Measurements from ENCODE around the gene MPV17L.
"Not testable (repeated sequence)": the region's sequence is repeated elsewhere in the genome, so short reads cannot be mapped to it uniquely, and the experiment has no call there.

The MPV17L gene

GRCh38 chr16:15395631-15396508 lies at the start of gene MPV17L:
MPV17L (plus strand) TSS chr16:15395754; CDS start chr16:15395898, 144 bp downstream.
- DNase-seq, result peak in 47 of 56 donors; percentile 7 to 77 (median 41)

GRCh38 chr16:15348721-15349120 lies 46.8 kb upstream of the MPV17L start:
- not testable (repeated sequence) for DNase-seq

DNA sequence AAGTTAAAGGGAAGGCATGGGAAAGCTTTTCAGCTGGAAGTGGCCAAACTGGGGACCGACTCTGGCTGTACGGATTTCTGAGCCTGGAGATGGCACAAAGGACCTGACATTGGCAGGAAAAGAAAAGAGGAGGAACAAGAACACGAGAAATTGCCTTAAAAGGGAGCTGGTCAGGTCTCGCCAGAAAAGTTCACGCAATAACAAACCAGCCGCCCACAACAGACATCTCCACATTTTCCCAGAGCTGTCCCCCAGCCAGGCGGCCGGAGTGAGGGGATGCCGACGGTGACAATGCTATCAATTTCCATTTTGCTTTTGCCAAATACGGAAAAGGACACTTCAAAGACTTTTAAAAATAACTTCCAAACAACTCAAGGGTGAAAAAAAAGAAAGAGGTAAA lies 44.3 kb upstream of the MPV17L start:
- DNase-seq, result not testable (repeated sequence)

GRCh38 chr16:15351745-15352144 lies 43.8 kb upstream of the MPV17L start:
- not testable (repeated sequence) for DNase-seq

DNA sequence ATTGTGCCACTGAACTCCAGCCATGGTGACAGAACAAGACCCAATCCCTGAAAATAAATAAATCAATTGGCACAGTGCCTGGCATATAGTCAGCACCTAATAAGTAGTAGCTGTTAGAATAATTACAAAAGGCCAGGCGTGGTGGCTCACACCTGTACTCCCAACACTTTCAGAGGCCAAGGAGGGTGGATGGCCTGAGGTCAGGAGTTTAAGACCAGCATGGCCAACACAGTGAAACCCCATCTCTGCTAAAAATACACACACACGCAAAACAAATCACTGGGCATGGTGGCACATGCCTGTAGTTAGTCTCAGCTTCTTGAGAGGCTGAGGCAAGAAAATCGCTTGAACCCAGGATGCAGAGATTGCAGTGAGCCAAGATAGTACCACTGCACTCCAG lies 42.7 kb upstream of the MPV17L start:
- DNase-seq, result not testable (repeated sequence)

DNA sequence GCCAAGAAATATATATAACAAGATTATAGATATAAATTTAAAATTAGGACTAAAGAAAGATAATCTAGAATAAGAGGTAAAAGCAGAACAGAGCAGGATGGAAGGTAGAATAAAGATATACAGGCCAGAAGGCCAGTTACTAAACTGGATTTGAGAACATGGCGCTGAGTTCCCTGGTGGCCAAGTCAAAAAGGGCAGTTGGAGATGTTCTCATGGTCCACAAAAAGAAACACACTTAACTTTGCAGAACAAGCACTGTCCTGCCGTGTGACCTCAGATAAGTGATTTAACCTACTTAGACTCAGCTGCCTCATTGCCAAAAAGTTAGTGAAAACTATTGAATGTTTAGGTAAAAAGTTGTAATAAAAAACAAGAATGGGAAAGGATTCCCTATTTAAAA lies 40.7 kb upstream of the MPV17L start:
- DNase-seq, result not testable (repeated sequence)

DNA sequence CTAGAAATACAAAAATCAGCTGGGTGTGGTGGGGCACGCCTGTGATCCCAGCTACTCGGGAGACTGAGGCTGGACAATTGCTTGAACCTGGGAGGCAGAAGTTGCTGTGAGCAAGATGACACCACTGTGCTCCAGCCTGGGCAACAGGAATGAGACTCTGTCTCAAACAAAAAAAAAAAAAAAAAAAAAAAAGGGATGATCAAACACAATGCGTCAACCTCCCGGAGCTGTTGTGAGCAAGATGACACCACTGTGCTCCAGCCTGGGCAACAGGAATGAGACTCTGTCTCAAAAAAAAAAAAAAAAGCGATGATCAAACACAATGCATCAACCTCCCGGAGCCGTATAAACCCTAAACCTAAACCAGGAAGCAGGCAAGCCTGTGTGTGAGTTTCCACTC lies 38.1 kb upstream of the MPV17L start:
- DNase-seq, result not testable (repeated sequence)

DNA sequence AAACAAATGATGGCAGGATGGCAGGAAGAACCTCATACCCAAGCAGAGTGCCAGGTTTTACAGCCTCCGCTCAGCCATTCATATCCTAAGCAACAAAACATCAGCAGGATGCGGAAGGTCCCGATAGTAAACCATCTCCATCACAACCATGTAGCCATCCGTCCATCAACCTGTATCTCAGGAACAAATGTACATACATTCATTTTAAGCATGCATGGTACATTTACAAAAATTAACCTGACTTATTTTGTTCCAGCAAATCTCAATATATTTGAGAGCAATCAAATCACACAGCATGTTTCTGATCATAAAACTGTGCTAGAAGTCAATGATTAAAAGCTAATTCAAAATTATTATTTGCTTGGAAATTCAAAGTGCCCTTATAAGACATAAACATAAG lies 17.4 kb upstream of the MPV17L start, which contains the start of gene NPIPA5:
Gene NPIPA5, minus strand, starts transcription at position 101 of the 400 bp plus-strand sequence. Its CDS starts 0 bp downstream, at position 101.
- DNase-seq, result not testable (repeated sequence)

DNA sequence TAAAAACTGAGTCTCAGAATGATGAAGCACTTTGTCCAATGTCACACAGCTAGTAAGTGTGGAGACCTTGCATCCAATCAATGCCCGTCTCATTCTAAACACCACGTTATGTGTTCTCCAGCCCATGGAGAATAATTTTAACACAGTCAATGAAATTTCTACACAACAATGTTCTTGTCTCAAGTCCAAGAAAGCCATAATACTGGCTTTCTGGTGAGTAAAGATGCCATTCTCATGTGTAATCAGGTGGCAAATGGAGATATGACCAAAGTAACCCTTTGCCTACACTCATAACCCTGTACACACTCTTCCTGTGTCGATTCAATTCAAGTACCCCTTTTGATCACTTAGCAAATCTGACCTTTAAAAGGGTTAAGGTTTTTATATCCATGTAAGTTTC lies 12.7 kb upstream of the MPV17L start:
- DNase-seq, result not testable (repeated sequence)

- DNase-seq, result not testable (repeated sequence)
These were observed 7.5 kb upstream of the MPV17L start for GRCh38 chr16:15388060-15388459.

DNA sequence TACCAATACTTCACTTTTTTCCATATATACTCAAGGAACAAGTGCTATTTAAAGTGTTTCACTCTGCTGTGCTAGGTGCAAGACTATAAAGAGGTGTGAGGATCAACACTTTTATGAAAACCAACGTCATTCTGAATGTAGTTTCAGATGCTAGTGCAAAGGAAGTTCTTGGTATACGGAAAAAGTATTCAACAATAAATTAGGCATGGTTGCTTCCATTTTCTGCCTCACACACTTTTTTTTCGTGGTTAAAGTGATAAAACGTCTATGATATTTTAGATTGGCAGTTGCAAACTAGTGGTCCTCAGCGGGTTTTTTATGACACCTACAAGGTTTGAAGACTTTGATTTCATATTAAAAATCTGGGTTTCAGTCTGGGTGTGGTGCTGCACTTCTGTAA lies 5.6 kb upstream of the MPV17L start:
- not testable (repeated sequence) for DNase-seq

DNA sequence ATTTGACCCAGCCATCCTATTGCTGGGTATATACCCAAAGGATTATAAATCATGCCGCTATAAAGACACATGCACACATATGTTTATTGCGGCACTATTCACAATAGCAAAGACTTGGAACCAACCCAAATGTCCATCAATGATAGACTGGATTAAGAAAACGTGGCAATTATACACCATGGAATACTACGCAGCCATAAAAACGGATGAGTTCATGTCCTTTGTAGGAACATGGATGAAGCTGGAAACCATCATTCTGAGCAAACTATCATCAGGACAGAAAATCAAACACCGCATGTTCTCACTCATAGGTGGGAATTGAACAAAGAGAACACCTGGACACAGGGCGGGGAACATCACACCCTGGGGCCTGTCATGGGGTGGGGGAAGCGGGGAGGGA lies 2.5 kb upstream of the MPV17L start:
- DNase-seq, result not testable (repeated sequence)

GRCh38 chr16:15396509-15396829 lies 915 bp downstream of the MPV17L start:
- DNase-seq, result not testable (repeated sequence)

DNA sequence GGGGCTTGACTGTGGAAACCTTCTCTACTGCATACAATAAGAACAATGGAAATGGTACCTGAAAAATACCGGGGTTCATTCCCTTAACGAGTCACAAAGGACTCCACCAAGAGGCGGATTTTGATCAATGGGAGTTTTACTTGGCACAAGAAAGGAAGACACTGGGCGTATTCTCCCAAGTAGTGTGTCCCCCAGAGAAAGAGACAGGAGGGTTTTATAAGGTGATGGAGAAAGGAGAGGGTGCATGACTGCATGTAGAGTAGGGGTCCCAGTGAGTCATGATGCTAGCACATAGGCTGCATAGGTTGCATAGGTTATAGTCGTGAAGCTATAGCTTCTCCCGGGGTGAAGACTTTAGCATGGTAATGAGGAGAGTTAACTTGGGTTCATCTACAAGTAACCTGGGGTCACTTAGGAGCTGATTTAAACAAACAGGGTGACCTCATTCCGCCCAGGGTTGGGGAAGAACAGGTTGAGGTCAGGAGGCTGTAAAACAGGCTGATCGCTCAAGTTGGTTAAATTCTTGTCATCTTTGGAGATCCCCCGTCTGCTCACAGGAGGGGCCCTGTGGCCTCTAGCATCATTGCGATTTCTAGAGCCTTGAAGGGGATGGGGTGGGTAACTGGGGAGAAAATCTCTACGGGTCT lies 1.5 kb downstream of the MPV17L start:
- no peak for DNase-seq

- DNase-seq, result no peak
These were observed 3.2 kb downstream of the MPV17L start for GRCh38 chr16:15398618-15399316.

- no peak for DNase-seq
These were observed 3.8 kb downstream of the MPV17L start for GRCh38 chr16:15399317-15399716.

- DNase-seq, result not testable (repeated sequence)
These were observed 4.8 kb downstream of the MPV17L start for GRCh38 chr16:15400314-15400713.

- DNase-seq, result no peak
These were observed 6.4 kb downstream of the MPV17L start for GRCh38 chr16:15401972-15402371.

GRCh38 chr16:15403392-15403995 lies 7.9 kb downstream of the MPV17L start:
- DNase-seq, result no peak

- not testable (repeated sequence) for DNase-seq
These were observed 8.5 kb downstream of the MPV17L start for GRCh38 chr16:15404091-15404490.

DNA sequence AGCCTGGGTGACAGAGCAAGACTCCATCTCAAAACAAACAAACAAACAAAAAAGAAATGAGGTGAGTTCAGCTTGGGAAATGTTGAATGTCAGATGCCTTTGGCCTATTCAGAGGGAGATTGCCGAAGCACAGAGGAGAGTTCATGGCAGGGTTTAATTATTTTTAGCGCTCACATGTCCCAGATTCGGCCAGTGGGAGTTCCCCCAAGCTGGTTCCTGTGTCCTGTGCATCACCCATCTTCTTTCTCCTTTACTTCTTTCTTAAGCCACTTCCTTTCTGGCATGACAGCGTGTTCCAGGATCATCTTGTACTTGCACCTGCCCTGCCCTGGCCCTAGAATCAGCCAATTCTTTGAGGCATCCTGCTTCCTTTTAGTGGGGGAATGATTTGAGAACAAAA lies 9.2 kb downstream of the MPV17L start:
- no peak for DNase-seq
